ENCODE data around the gene ANKRD53.

The ANKRD53 gene

DNA sequence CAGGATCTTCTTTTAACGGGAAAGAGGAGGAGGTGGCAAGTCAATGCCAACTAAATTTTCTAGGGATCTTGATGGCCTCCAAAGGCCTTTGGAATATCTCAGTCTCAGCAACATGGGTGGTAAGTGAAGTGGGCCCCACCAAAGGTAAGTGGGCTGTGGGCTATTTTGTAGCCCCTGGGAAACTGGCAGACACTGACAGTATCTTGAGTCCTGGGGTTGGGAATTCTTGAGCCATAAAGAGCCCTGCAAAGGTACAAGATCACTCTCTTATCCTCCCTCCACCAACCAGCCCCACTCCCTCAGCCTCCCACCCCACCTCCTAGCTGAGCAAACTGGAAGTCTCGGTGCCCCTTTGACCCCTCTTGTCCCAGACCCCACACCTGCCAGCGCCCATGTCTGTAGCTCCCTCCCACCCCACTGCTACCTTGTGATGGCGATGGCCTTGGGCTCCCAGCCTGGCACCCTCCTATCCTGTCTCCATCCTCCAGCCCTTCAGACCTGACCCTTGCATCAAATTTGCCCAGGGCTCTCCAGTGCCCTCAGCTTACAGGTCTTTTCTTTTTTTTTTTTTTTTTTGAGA lies 34.2 kb upstream of the ANKRD53 start:
- DNase-seq = no peak

DNA sequence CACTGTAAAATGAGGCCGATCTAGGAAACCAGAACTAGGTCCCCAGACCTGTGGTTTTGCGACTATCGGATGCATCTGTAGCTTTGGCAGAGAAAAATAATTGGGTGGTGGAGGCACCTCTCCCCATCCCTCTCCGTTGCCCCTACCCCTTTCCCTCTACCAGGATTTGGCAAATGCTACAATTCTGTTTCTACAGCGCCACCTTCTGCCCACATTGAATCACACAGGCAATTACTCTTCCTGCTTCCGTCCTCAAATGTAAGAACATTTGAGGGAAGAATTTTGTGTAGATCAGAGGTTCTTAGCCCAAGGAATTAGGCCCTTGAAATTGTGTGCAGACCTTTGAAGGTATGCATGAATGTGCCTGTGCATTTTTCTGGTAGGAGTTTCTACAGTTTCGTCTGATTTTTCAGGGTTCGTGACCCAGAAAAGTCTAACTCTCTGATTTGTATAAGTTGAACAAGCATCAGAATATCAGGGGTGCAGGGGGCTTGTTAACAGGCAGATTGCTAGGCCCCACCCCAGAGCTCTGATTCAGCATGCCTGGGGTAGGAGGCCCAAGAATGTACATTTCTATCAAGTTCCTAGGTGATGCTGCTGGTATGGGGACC lies 31.5 kb upstream of the ANKRD53 start:
- DNase-seq = peak; percentile 17 to 55

GRCh38 chr2:70947556-70948184 lies 30.8 kb upstream of the ANKRD53 start:
- no peak for DNase-seq

DNA sequence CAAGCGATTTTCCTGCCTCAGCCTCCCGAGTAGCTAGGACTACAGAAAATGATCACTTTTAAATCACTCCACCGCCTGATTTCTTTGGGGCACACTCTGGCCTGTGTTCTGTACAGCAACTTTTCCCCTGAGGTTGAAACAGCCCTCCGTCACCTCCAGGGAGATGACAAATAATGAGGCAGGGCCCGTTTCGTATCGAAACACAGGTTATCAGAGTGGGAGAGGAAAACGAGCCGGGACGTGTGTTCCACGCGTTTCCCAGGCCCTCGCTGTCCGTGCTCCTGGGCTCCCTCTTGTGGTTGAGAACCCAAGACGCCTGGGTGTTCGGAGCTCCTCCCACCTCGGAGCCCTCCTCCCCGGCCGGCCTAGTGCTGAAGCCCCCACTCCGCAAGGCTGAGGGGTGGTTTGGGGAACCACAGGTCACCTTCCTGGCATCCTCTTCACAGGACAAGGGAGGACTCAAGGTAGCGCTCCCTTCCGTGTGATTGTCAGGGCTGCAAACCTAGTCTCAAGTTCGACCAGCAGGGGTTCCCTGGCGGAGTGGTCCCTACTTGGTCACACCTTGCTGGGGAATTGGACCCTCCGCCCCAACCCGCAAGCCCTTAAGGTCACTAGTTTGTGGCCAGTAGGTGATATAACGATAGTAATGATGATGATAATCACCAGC lies 30.0 kb upstream of the ANKRD53 start:
- peak; percentile 76 to 83 for DNase-seq

DNA sequence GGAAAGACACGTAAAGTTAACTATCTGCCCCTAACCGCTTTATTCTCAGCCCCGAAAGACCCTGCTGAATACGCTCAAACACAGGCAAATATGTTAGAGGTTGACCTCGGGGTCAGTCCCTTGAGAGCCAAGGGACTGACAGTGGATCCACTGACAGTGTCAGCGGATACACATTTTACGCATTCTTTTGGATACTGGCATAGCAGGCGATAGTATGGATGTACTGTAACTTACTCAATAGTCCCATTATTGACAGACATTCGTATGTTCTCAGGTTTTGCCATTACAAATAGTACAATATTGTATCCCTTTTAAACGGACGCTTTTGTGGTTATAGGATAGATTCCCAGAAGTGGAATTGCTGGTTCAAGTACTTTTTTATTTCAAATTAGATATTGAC lies 29.3 kb upstream of the ANKRD53 start:
- DNase-seq = no peak

- no peak for DNase-seq
Observed at GRCh38 chr2:70954886-70955285, 23.5 kb upstream of the ANKRD53 start.

DNA sequence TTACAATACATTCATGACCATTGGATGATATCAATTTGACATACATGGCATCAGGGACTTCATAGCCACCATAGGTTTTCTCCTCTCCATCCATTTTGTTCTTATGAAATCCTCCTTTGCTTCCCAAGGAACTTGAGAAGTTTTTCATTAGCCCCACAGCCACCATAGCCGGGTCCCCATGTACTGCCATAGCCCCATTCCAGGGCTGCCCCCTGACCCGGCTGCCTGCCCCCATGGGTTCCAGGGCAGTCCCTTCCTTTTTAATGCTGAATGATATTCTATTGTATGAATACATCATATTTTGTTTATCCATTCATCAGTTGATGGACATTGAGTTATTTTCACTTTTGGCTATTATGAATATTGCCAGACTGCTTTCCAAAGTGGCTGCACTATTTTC lies 22.3 kb upstream of the ANKRD53 start:
- no peak for DNase-seq

DNA sequence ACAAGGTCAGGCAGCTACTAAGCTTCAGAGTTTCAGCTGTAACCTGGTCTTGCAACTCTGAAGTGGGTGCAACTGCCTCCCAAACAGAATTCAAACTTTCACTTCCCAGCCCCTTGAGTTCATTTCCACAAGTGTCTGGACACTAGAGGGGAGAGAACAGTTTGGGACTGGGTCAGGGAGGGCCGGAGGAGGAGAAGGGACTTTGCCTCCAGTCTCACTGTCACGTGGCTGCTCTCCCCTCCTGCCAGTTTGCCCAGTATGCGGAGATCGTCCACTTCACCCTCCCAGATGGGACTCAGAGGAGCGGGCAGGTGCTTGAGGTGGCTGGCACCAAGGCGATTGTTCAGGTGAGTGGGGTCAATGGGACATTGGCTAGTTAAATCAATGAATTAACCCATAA lies 20.6 kb upstream of the ANKRD53 start:
- DNase-seq = no peak

DNA sequence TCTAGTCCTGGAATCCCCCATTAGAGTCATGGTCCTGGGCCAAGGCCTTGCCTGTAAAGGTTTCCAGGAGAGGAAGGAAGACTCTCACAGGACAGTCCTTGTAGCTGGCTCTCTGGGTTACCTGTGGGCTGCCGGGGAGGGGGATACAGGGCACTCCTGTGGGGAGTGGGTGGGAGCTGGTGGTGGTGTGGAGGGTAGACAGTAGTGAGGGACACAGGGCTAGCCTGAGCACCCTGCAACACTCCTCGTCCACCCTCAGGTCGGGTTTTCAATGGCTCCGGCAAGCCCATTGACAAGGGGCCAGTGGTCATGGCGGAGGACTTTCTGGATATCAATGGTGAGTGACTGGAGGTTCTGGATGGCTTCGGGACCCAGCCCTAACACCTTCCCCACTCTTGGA lies 19.7 kb upstream of the ANKRD53 start:
- DNase-seq = no peak

DNA sequence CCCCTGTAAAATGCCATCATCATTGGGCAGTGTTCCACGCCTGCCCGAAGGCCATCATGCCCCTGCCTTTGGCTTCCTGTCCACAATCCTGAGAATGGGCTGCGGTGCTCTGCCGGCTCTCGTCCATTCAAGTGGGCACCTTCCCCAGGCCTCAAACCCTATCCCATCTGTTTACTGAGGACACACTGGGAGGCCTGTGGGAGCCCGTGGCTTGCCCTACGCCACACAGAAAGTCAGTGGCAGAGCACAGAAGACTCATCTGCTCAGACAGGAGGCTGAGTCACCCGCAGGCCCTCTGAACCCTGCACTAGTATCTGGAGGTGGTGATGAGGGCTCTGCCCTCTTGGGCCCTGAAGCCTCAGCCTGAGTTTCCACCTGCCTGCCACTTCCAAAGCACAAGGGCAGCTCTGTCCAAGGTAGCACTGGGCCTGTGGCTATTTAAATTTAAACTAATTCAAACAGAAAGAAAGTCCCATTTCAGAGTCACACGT lies 19.1 kb upstream of the ANKRD53 start:
- no peak for DNase-seq

- no peak for DNase-seq
Observed at GRCh38 chr2:70959851-70960832, 18.3 kb upstream of the ANKRD53 start.

DNA sequence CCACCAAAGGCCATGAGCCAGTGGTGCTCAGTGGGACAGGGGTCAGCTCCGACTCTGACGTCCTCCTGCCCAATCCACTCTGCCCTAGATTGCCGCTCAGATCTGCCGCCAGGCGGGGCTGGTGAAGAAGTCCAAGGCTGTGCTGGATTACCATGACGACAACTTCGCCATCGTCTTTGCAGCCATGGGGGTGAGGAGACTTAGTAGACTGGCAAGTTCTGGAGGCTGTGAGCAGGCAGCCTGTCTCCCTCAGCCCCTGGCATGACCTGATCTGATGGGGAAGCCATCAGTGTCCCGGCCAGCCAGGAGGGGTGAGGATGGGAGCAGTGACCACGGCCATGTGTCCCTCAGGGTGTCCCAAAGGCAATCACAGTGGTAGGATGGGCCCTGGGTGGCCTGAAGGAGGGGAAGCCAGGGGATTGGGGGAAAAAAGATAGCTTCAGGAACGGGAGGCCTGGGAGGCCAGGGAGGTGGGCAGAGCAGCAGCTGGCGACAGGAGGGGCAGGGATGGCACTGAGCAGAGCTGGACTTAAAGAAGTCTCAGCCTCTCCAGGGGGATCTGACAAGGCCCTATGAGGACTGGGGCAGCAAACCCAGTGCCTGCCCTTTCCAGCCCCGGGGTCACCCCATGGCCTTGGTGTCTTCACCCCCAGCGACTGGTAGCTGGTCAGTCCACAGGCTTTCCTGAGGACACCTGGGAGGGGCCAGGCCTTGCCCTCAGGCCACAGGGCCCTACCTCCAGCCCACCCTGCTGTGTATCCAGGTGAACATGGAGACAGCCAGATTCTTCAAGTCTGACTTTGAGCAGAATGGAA lies 17.4 kb upstream of the ANKRD53 start:
- DNase-seq = no peak

- DNase-seq = no peak
Observed at GRCh38 chr2:70961648-70961994, 16.8 kb upstream of the ANKRD53 start.

- DNase-seq = no peak
Observed at GRCh38 chr2:70962211-70962884, 16.1 kb upstream of the ANKRD53 start.

GRCh38 chr2:70962885-70963878 lies 15.2 kb upstream of the ANKRD53 start:
- DNase-seq = no peak

- no peak for DNase-seq
Observed at GRCh38 chr2:70964133-70964532, 14.3 kb upstream of the ANKRD53 start.

DNA sequence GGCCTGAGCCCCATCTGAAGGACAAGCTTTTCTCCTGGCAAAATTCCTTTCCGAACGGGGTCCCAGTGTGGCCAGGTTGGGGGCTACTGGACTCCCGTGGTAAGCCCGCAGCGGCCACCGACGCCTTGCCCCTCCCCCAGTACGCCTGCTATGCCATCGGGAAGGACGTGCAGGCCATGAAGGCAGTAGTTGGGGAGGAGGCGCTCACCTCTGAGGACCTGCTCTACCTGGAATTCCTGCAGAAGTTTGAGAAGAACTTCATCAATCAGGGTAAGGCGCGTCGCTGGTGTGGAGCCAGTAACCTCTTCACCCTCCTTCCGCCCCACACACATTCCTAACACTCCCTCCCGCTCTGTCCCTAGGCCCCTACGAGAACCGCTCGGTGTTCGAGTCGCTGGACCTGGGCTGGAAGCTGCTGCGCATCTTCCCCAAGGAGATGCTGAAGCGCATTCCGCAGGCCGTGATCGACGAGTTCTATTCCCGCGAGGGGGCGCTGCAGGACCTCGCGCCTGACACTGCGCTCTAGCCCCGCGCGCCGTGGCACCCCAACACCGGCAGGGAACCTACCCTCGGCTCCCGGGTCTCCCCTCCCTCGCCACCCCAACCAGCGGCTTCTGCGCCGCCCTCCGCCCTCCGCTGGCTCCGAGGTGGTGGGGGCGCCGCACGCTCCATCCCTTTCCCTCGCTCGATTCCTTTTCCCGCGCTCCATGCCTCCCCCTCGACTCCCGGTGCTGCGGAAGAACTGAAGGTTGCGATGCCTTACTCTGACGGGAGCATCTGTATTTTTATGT lies 13.6 kb upstream of the ANKRD53 start:
- DNase-seq = peak; percentile 79 to 82

DNA sequence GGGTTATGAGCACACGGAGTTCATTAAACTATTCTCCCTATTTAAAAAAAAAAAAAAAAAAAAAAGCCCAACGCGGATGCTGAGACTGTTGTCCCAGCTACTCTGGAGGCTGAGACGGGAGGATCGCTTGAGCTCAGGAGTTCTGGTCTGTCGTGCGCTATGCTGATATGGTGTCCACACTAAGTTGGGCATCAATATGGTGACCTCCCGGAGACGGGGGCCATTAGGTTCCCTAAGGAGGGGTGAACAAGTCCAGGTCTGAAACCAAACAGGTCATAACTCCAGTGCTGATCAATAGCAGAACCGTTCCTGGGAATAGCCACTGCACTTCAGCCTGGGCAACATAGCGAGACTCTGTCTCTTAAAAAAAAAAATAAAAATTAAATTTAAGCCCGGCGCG lies 12.9 kb upstream of the ANKRD53 start:
- DNase-seq = no peak

DNA sequence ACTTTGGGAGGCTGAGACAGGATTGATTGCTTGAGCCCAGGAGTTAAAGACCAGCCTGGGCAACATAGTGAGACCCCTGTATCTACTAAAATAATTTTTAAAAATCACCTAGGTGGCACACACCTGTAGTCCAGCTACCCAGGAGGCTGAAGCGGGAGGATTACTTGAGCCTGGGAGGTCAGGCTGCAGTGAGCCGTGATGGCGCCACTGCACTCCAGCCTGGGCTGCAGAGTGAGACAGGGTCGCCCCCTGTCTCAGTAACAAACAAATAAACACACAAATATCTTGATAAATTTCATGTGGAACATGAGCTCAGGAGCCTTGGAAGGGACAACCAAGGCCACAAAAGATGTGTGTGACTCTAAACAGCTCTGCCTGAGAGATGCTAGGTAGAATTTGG lies 11.7 kb upstream of the ANKRD53 start:
- no peak for DNase-seq

Measured in activated CD4-positive, alpha-beta T cell treated with anti-CD3 and anti-CD28 coated beads for 4 hours (primary cell).